A172 (cell line): Measurements from ENCODE around the gene GOLGA6B. TPM values are rescaled to one million over a fixed set of nuclear protein-coding genes. Genes with fewer than 3 reads are reported as not detected.
"Not testable (repeated sequence)": the region's sequence is repeated elsewhere in the genome, so short reads cannot be mapped to it uniquely, and the experiment has no call there.

ENCODE experiments used
- DNase-seq: peaks from one replicate; pipeline ENCODE4 v3.0.0-alpha.2; 2015; ENCODE audit warnings: low spot score
- total RNA-seq: library from RNA; depleted of rRNA; stranded (reverse); fragments of >200 nt; shearing (Covaris generic); gene quantifications from 2 replicates; pipeline ENCODE4 v1.2.3, GENCODE V29; 2014; rRNA removed

The GOLGA6B gene
- total RNA-seq, 1 experiment from 2014 or later = not detected

DNA sequence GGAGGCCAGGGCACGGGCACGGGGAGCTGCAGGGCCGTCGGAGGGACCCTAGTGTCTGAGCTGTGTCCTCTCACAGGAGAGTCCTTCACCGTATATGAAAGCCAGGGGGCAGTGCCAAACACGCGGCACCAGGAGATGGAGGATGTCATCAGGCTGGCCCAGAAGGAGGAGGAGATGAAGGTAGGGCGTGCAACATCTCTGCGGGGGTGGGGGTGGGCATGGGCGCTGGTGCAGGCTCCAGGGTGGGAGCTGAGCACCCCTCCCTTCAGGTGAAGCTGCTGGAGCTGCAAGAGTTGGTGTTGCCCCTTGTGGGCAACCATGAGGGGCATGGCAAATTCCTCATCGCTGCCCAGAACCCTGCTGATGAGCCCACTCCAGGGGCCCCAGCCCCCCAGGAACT is 11.2 kb downstream of the GOLGA6B start:
- not testable (repeated sequence) for DNase-seq

DNA sequence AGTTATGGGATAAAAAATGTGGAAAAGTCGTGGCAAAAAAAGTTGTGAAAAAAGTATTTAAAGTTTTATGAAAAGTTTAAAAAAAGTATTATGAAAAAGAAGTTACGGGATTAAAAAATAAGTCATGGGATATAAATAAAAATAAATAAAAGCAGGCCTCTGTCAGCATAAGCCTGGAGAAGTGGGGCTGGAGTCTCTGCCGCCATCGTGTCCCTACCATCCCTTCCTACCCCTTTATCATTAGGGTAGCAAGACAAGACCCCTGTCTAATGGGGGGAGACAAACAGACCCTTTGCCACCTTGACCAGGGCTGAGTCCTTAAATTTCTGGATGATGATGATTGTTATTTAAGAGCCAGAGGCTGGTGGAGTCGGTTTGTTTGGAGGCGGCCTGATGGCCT is 15.3 kb downstream of the GOLGA6B start:
- not testable (repeated sequence) for DNase-seq

DNA sequence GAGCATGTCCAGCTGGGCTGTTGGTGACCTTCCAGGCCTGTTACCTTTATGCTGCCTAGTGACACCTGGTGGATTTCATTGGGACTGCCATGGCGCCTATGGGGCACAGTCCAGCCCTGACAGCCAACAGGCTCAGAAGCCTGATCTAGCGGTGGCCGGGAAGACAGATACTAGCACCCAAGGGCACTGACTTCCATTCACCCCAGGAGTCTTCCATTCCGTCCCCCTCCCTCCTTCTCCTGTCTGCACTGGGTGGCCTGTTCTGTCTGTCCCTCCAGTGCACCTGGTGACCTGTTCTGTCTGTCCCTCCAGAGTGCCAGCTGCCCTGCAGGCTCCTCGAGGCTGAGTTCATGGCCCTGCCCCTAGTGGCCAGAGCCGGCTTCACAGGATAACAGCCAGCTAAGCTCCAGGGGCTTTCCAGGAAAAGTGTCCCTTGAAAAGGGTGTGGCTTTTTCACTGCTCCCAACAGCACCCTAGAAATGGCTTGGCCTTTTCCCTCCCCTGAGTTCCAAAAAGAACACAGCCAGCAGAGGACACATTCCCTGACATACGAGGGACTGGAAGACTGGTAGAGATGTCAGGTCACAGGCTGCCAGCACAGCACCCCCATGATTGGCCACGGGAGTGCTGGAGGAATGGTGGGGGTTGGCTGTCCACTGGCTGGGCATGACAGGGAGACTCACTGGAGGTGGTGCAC is 16.3 kb downstream of the GOLGA6B start:
- DNase-seq = peak; percentile 68

DNA sequence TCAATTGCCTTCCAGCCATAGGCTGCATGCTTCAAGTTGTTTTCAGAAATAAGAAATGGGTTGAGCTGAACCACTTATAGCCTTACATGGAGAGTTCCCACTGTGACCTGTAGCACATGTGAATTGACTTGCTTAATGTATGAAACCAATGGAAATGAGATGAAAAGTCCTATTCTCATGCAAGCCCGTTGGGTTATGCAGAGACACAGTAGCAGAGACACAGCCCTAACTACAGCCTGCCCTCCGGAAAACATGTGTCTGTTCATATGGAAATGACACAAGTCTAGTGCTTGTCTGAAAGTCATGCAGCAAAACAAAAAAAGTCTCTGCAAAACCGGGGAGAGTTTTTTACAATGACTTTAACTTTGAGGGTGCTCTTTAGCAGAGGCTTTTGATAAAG is 17.0 kb downstream of the GOLGA6B start:
- no peak for DNase-seq

DNA sequence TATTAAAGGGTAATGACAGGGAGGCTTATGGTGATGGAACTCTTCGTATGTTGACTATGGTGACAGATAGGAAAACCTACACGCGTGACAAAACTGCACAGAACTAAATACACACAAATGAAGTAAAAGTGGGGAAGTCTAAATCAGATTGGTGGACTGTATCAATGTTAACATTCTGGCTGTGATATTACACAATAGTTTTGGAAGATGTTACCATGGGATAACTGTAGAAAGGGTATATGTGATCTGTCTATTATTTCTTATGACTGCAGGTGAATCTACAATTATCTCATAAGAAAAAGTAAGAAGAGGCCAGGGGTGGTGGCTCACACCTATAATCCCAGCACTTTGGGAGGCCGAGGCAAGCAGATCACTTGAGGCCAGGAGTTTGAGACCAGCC is 22.3 kb downstream of the GOLGA6B start:
- no peak for DNase-seq

DNA sequence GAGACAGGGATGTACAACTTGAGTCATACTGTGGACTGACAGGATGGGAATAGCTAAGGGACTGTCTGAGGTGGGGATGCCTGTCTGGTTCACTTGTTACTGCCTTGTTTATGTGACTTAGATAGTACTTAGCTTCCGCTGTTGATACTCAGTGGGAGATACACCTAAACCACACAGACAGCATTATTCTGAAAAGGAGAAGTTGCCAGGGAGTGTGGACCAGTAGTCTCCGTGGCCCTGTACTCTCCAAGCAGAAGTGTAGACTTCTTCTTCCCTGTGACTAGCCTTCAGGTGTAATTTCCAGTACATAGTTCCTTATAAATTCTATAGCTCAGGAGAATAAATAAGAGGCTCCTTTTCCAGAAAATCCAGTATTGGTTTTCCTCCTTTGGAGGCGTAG is 26.4 kb downstream of the GOLGA6B start:
- no peak for DNase-seq

DNA sequence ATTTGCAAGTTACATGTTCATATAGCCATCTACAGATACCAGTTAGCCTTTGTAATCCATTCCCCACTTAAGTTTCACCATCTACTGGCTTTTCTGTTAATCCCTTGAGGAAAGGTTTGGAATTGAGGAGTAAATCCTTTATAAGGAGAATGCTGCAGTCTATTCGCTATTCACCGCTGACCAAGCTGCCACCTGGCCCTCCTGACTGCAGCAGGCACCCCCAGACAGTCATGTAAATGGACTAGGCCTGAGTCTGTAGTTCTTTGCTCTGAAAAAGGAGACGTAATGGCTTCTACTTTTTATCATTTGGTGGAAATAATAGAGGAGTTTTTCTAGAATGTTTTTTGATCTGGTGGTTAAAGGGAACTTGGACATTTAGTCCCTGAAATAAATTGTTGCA is 28.3 kb downstream of the GOLGA6B start:
- no peak for DNase-seq

DNA sequence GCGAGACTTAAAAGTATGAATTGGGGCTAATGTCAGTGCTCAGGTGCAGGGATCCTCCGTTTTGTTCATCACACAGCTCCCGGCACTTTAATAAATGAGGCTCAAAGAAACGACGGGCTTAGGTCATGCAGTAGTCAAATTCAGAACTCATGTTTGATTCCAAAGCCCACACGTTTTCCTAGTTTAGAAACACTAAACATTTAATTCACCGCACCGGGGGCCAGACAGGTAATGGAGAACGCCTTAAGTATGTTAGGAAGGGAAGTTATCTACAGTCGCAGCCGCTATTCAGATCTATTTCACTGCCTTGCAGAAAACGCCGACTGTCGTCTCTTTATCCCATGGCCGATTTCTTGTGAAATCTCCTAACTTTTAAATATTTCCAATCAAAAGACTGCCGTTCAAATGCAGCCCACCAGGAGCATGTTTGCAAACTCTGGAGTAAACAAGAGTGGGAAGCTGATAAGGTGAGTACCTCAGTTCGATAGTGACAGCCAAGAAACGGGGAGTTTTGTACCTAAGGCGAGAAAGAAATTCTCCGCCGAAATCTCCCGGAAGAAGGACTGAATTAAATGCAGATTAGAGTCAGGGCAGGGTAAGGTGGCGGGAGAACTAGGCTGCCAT is 30.9 kb downstream of the GOLGA6B start:
- no peak for DNase-seq

DNA sequence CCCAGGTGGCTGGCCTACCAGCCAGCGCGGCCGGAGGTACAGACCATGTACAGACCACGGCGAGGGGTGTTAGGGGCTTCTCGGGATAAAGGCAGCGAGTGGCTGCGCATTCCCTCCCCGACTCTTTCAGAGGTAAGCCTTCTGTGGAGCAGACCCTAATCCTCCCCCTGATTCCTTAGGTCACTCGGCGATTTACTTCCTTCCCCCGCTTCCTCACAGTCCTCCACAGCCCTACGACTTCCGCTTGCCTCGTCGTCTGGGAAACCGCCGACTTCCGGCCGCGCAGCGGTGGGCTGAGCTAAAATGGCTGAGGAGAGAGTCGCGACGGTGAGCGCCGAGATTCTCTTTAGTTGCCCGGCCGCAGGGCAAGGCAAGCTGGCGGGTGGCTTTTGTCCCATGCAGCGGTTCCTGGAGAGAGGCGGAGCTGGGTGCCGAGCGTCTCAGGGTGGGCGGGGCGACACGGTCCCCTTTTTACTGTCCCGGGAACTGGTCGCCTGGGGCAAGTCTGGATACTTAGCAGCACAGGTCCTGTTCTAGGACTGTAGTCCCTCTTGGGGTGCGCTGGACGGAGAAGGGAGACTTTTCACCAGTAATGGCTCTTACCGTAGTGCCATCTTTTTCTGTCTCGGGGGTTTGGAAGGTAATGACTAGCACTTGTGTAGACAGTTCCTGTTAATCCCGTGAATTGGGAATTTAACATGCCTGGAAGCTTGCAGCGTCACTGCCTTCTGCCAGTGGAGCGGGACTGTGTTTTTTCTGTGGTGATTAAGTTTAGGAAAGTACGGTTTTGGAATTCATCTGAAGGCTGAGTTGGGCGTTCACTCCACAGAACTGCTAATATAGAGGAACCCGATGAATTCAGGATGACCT is 31.7 kb downstream of the GOLGA6B start, which contains the start of the genes BBS4 and HIGD2B:
TSS of gene BBS4 (plus strand) at position 283 of the 870 bp plus-strand sequence. CDS start at position 304, 21 bp downstream.
TSS of gene HIGD2B (minus strand) at position 258 of the 870 bp plus-strand sequence. CDS start 9,808 bp downstream, outside the sequence.
- DNase-seq = peak; percentile 79

DNA sequence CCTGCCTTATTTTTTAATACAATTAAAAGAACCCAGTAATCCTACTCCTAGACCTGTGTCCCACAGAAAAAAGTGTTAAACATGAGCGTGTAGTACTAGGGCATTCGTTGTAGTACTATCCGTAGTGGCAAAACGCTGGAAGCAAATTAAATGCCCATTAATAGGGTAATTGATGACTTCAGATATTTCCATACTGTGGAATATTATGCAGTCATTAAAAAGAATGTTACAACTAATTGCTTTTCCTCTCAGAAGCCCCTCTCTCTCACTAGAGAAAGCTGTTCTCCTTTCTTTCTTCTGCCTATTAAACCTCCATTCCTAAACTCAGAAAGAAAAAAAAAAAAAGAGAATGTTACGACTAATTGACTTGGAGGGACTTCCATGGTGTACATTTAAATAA is 34.2 kb downstream of the GOLGA6B start:
- DNase-seq = no peak

DNA sequence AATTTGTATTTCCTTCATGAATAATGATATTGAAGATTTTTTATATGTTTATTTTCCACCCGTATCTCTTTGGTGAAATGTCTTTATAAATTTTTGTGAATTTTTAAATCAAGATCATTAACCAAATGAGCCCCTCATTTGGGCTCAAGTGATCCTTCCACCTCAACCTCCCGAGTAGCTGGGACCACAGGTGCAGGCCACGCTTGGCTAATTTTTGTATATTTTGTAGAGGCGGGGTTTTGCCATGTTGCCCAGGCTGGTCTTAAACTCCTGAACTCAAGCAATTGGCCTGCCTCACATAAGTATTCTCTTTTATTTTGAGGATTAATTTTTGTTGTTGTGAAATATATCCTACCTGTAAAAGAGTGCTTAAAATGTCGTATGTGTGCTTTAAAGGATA is 36.4 kb downstream of the GOLGA6B start:
- no peak for DNase-seq

DNA sequence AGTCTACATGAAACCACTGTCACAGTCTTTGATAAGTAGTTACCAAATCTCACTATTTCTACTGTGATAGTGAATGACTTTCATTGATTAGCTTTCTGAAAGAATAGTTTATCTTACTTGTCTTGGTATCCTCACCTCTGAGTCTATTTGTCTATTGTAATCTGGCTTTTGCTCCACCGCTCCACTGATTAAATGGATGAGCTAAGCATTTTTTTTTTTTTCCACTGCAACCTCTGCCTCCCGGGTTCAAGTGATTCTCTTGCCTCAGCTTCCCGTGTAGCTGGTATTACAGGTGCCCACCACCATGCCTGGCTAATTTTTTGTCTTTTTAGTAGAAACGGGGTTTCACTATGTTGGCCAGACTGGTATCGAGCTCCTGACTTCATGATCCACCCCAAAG is 44.4 kb downstream of the GOLGA6B start:
- DNase-seq = no peak

DNA sequence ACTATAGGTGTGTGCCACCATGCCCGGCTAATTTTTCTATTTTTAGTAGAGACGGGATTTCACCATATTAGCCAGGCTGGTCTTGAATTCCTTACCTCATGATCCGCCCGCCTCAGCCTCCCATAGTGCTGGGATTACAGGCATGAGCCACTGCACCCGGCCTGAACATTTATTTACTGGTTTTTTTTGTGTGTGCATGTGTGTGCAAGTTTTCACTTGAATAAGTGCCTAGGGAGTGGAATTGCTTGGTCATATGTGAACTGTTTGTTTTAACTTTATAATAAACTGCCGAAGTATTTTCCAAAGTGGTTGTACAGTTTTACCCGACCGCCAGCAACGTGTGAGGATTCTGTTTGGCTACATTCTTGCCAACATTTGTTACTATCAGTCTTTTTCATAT is 45.6 kb downstream of the GOLGA6B start:
- DNase-seq = no peak

DNA sequence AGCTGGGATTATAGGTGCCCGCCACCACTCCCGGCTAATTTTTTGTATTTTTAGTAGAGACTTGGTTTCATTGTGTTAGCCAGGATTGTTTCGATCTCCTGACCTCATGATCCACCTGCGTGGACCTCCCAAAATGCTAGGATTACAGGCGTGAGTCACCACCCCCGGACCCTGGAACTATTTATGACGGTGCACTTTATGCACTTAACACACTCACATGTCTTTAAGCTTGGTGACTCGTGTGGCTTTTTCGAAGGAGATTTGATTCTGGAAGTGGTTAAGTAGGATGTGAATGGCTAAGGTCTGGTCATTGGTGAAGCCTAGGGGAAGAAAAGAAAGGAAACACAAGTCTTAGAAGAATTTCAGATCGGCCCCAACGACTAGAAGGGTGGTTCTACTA is 51.8 kb downstream of the GOLGA6B start:
- DNase-seq = peak; percentile 26

DNA sequence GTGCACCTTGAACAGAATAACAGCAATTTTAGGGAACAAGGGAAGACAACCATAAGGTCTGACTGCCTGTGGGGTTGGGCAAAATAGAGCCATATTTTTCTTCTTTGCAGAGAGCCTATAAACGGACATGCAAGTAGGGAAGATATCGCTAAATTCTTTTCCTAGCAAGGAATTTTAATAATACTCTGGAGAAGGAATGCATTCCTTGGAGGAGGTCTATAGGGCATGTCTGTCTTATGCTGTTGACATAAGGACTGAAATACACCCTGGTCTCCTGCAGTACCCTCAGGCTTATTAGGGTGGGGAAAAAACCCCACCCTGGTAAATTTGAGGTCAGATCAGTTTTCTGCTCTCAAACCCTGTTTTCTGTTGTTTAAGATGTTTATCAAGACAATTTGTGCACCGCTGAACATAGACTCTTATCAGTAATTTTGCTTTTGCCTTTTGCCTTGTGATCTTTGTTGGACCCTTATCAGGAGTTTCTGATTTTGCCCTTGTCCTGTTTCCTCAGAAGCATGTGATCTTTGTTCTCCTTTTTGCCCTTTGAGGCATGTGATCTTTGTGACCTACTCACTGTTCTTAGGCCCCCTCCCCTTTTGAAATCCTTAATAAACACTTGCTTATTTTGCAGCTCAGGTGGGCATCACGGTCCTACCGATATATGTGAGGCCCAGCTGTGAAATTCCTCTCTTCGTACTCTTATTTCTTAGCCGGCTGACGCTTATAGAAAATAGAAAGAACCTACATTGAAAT is 54.2 kb downstream of the GOLGA6B start:
- not testable (repeated sequence) for DNase-seq

Other genes starting within 250 kb of the GOLGA6B start
- 31.5 and 36.6 TPM in 2 replicates for gene ARIH1, start 180.4 kb upstream of the GOLGA6B start, total RNA-seq
- gene HIGD2B, start 31.5 kb downstream of the GOLGA6B start, total RNA-seq = not detected in 2 replicates
- 16.6 and 31.7 TPM in 2 replicates for gene BBS4, start 31.5 kb downstream of the GOLGA6B start, total RNA-seq
- 69.7 and 70.8 TPM in 2 replicates for gene ADPGK, start 129.1 kb downstream of the GOLGA6B start, total RNA-seq